BLaER1 treated with 17β-estradiol and CSF1 and Interleukin-3, amounts not matched to agents 10 nM and 100 nM (cell line): ENCODE results near the gene TCF7.

ENCODE experiments used
- H3K27ac ChIP-seq, 11 experiments: shearing (Covaris generic); formaldehyde crosslinking; 2 replicates each; pipeline ENCODE4 v1.8.1; 2022
- H3K27me3 ChIP-seq, 11 experiments: shearing (Covaris generic); formaldehyde crosslinking; 2 replicates each; pipeline ENCODE4 v1.8.1; 2022
- H3K36me3 ChIP-seq, 11 experiments: shearing (Covaris generic); formaldehyde crosslinking; 2 replicates each; pipeline ENCODE4 v1.8.1; 2022
- H3K4me1 ChIP-seq, 10 experiments: shearing (Covaris generic); formaldehyde crosslinking; 2 replicates each; pipeline ENCODE4 v1.8.1; 2022
- H3K4me2 ChIP-seq, 11 experiments: shearing (Covaris generic); formaldehyde crosslinking; 2 replicates each; pipeline ENCODE4 v1.8.1; 2022
- H3K4me3 ChIP-seq, 10 experiments: shearing (Covaris generic); formaldehyde crosslinking; 2 replicates each; pipeline ENCODE4 v1.8.1; 2022
- H3K9ac ChIP-seq, 11 experiments: shearing (Covaris generic); formaldehyde crosslinking; 2 replicates each; pipeline ENCODE4 v1.8.1; 2022
- H3K9me3 ChIP-seq, 11 experiments: shearing (Covaris generic); formaldehyde crosslinking; replicated peaks in 1 of 11; 2 replicates each; pipeline ENCODE4 v1.8.1; 2022
- H4K20me1 ChIP-seq, 11 experiments: shearing (Covaris generic); formaldehyde crosslinking; 2 replicates each; pipeline ENCODE4 v1.8.1; 2022
- Cebpa-rat ChIP-seq, 11 experiments: shearing (Covaris generic); IDR thresholded peaks; 2 replicates each; pipeline ENCODE4 v1.8.1; 2022

The TCF7 gene

DNA sequence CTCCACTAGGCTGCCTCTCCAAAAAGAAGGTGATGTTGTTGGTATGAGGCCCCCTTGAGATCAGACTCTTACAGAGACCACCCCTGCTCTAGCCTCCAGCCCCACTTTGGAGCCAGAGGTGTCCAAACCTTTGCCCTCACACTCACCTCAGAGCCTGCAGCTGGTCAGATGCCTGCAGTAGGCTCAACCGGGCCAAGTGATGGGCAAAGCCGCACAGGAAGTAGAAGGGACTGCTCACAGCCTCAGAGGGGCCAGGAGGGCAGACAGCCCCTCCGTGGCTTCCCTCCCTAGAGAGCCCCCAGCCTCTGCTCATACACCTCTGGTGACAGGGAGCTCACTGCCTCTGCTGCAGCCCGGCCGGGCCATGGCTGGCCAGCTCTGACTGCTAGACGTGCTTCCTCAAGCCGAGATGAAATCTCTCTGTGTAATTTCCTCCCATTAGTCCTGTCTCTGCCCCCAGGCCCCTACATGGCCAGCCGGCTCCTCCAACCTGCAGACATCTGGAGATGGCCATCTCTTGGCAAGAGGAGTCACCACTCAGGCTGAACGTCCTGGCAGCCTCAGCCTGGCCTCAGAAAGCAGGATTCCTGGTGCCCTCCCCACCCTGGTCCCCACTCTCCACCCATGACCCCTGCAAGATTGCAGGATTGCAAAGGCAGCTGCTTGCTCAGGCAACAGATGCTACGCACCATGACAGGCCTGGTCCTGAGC is 7.3 kb upstream of the TCF7 start:
- peaks cover 0 to 5% (median 0%) of the 10 kb centered on the region in 11 experiments; a peak in 1 of 22 replicates for H4K20me1 ChIP-seq
- TF ChIP-seq Cebpa-rat (IDR thresholded peaks at IDR 0.05): no peak
- H3K4me3 ChIP-seq: no peak overlapping the region
- H3K27me3 ChIP-seq: peaks cover 19 to 25% (median 23%) of the 10 kb centered on the region in 11 experiments
- no peaks in the 10 kb centered on the region for H3K36me3 ChIP-seq
- no peak overlapping the region for H3K27ac ChIP-seq
- no peak overlapping the region for H3K9ac ChIP-seq
- H3K9me3 ChIP-seq: no peaks in the 10 kb centered on the region
- H3K4me2 ChIP-seq: no peak overlapping the region
- peaks cover 6 to 22% (median 20%) of the 10 kb centered on the region in 10 experiments; a peak in 18 of 20 replicates for H3K4me1 ChIP-seq

GRCh38 chr5:134107779-134108178 is 6.7 kb upstream of the TCF7 start:
- Histone ChIP-seq H3K36me3 (no peaks in the 10 kb centered on the region), H3K27ac (no peak overlapping the region), H3K4me3 (no peak overlapping the region), H3K4me2 (no peak overlapping the region), H3K9ac (no peak overlapping the region), H3K4me1 (peaks cover 6 to 22% (median 20%) of the 10 kb centered on the region in 10 experiments; a peak in 18 of 20 replicates), H4K20me1 (peaks cover 0 to 5% (median 0%) of the 10 kb centered on the region in 11 experiments; a peak in 3 of 22 replicates), H3K9me3 (no peaks in the 10 kb centered on the region), H3K27me3 (peaks cover 25 to 32% (median 30%) of the 10 kb centered on the region in 11 experiments)
- TF ChIP-seq Cebpa-rat (IDR thresholded peaks at IDR 0.05): no peak

DNA sequence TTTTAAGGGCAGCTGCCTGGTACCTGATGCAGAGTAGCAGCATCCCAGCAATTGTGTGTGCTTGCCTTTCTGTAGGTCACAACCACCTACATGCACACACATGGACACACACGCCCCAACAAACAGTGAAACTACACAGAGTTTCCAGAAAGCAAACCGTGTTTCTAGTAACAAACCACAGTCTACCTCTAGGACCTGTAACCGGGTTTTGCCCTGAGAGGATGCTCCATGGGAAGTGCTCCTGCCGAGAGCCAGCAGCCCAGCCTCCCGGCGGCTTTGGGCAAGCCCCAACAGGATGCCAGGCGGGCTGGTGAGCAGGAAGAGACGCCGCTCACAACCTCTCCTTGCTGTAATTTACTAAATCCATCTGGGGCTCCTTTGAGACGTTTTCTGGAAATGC is 4.1 kb upstream of the TCF7 start:
- Histone ChIP-seq H3K4me3 (no peak overlapping the region), H3K27me3 (peaks cover 51 to 58% (median 56%) of the 10 kb centered on the region in 11 experiments), H4K20me1 (peaks cover 0 to 23% (median 17%) of the 10 kb centered on the region in 11 experiments; a peak in 19 of 22 replicates), H3K9me3 (no peaks in the 10 kb centered on the region), H3K36me3 (no peaks in the 10 kb centered on the region), H3K27ac (no peak overlapping the region), H3K4me2 (peak overlapping the region; percentile 10 to 52 (median 35); a peak in 19 of 22 replicates), H3K4me1 (peaks cover 10 to 29% (median 26%) of the 10 kb centered on the region in 10 experiments), H3K9ac (no peak overlapping the region)
- TF ChIP-seq Cebpa-rat (IDR thresholded peaks at IDR 0.05): no peak

DNA sequence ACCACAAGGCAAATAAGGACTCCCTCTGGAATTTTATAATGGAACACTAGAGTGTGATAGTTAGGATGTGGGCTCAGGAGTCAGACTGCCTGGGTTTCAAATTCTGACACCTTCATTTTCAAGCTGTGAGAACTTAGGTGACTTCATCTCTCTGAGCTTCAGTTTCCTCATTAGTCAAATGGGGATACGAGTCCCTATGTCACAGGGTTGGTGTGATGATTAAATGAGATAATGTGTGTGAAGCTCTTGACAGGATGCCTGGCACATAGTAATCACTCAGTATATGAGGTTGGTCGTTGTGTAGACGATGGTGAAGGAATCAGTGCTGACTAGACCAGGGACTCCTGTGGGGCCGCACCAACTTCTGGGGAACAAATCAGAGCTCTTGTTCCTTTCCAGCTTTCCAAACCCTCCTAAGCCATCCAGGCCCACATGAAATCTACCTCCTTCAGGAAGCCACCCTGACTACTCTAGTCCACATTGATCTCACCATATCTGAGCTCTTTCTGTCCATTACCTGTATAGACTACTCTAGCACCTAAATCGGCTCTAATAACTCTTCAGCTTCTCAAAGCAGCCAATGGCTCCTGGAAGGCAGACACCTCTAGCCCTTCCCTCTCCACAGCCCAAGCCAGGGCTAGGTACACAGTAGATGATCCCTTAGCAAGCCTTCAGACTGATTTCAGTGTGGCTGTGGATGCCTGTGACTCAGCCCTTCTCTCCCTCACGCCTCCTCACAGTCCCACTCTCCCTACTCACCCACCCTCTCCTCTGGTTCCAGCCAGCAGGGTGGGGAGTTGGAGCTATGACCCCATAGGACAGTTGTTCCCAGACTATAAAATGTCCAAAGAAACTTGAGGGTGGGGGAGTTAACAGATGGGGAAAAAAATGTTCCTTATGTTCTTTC is 2.5 kb upstream of the TCF7 start:
- Histone ChIP-seq H3K4me1 (peaks cover 10 to 39% (median 34%) of the 10 kb centered on the region in 10 experiments), H3K9me3 (no peaks in the 10 kb centered on the region), H3K4me2 (no peak overlapping the region), H3K9ac (no peak overlapping the region), H3K4me3 (no peak overlapping the region), H4K20me1 (peaks cover 0 to 39% (median 33%) of the 10 kb centered on the region in 11 experiments; a peak in 19 of 22 replicates), H3K36me3 (no peaks in the 10 kb centered on the region), H3K27me3 (peaks cover 67 to 74% (median 72%) of the 10 kb centered on the region in 11 experiments), H3K27ac (no peak overlapping the region)
- no peak for TF ChIP-seq Cebpa-rat (IDR thresholded peaks at IDR 0.05)

GRCh38 chr5:134112726-134113362 is 1.6 kb upstream of the TCF7 start:
- no peaks in the 10 kb centered on the region for H3K9me3 ChIP-seq
- H4K20me1 ChIP-seq: peaks cover 0 to 47% (median 41%) of the 10 kb centered on the region in 11 experiments; a peak in 19 of 22 replicates
- peaks cover 76 to 82% (median 80%) of the 10 kb centered on the region in 11 experiments for H3K27me3 ChIP-seq
- peaks cover 10 to 39% (median 34%) of the 10 kb centered on the region in 10 experiments for H3K4me1 ChIP-seq
- H3K36me3 ChIP-seq: no peaks in the 10 kb centered on the region
- H3K4me3 ChIP-seq: no peak overlapping the region
- no peak overlapping the region for H3K9ac ChIP-seq
- no peak for TF ChIP-seq Cebpa-rat (IDR thresholded peaks at IDR 0.05)
- no peak overlapping the region for H3K27ac ChIP-seq
- peak overlapping the region in 2 of 11 experiments; percentile 99; a peak in 1 of 22 replicates for H3K4me2 ChIP-seq

DNA sequence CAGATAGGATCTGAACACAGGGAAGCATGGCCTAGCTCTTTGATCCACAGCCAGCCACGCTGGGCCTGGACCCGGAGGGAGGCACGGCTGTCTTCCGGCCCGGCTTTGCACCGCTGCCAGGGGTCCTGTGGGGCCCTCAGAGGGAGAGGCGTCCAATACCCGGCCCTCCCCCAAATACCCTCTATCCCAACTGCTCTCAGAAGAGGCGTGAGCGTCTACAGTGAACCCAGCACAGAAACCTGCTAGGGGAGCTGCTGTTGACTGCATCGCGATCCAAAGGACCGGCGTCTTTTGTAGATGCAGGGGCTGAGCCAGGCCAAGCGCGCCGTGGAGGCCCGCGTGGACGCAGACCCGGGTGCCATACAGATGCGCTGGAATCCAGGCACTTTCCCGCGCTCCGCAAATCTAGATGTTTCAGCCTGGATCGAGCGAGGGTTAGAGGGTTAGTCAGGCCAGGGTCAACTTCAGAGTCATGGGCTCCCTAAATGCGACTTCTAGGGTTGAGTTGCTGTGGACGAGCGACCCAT is 1.1 kb upstream of the TCF7 start:
- no peak for TF ChIP-seq Cebpa-rat (IDR thresholded peaks at IDR 0.05)
- Histone ChIP-seq H3K4me2 (peak overlapping the region; percentile 94 to 100 (median 99)), H3K27ac (no peak overlapping the region), H3K9me3 (no peaks in the 10 kb centered on the region), H3K4me1 (peaks cover 10 to 39% (median 34%) of the 10 kb centered on the region in 10 experiments), H4K20me1 (peaks cover 0 to 52% (median 45%) of the 10 kb centered on the region in 11 experiments; a peak in 19 of 22 replicates), H3K9ac (peak overlapping the region in 5 of 11 experiments; percentile 39 to 69 (median 53); a peak in 4 of 22 replicates), H3K4me3 (peak overlapping the region; percentile 59 to 80 (median 69)), H3K27me3 (peaks cover 82 to 88% (median 86%) of the 10 kb centered on the region in 11 experiments), H3K36me3 (no peaks in the 10 kb centered on the region)

- TF ChIP-seq Cebpa-rat (IDR thresholded peaks at IDR 0.05): no peak
- Histone ChIP-seq H3K36me3 (no peaks in the 10 kb centered on the region), H4K20me1 (peaks cover 0 to 69% (median 53%) of the 10 kb centered on the region in 11 experiments; a peak in 19 of 22 replicates), H3K9ac (peak overlapping the region; percentile 39 to 75 (median 61); a peak in 20 of 22 replicates), H3K27me3 (peaks cover 88 to 100% (median 99%) of the 10 kb centered on the region in 11 experiments), H3K9me3 (no peaks in the 10 kb centered on the region), H3K4me3 (peak overlapping the region; percentile 59 to 80 (median 69)), H3K4me2 (peak overlapping the region; percentile 94 to 100 (median 99)), H3K4me1 (peaks cover 10 to 39% (median 34%) of the 10 kb centered on the region in 10 experiments), H3K27ac (no peak overlapping the region)
Observed at GRCh38 chr5:134114886-134115805, 665 bp downstream of the TCF7 start.
